AG09319 (cell line): ENCODE measurements around the gene SPRED2.

ENCODE experiments used
- DNase-seq: peaks from one replicate; pipeline ENCODE4 v3.0.0-alpha.2; 2010; ENCODE audit warnings: low read depth; ENCODE audit errors: extremely low read depth
- TF ChIP-seq, protein P1 (sequence below): IDR thresholded peaks from 2 replicates; pipeline ENCODE4 v1.5.1; 2011; ENCODE audit warnings: low read depth, mild to moderate bottlenecking, inconsistent platforms, low read length, moderate library complexity

The SPRED2 gene

DNA sequence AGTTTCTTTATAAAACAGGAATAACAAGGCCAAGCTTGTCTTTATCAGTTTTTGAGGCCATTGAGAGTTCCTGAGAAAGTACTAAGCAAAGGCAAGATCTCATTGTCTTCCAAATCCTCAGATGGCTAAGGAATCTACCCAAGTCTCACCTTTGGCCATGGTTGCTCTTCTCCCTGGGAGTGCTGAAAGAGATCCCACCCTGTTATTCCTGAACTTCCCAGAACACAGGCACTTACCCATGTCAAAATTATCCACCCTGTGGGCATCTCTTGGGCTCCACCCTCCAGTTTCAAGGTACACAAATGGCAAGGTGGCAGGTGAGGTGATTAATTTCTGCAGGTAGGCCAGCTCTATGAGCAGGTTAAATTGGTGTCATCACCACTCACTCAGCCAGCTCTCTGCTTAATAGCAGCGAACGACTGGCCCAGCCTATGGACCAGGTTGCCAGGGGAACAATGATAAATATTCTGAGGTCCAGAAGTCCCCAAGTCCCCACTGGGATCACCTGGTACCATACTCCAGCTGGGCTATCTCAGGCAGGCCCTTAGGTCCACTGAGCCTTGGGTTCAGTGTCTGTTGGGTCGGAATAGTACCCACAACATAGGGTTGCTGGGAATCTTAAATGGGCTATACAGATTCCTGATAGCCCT is 2.3 kb upstream of the SPRED2 start:
- no peak for DNase-seq
- TF ChIP-seq, protein P1, sequence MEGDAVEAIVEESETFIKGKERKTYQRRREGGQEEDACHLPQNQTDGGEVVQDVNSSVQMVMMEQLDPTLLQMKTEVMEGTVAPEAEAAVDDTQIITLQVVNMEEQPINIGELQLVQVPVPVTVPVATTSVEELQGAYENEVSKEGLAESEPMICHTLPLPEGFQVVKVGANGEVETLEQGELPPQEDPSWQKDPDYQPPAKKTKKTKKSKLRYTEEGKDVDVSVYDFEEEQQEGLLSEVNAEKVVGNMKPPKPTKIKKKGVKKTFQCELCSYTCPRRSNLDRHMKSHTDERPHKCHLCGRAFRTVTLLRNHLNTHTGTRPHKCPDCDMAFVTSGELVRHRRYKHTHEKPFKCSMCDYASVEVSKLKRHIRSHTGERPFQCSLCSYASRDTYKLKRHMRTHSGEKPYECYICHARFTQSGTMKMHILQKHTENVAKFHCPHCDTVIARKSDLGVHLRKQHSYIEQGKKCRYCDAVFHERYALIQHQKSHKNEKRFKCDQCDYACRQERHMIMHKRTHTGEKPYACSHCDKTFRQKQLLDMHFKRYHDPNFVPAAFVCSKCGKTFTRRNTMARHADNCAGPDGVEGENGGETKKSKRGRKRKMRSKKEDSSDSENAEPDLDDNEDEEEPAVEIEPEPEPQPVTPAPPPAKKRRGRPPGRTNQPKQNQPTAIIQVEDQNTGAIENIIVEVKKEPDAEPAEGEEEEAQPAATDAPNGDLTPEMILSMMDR: no peak

DNA sequence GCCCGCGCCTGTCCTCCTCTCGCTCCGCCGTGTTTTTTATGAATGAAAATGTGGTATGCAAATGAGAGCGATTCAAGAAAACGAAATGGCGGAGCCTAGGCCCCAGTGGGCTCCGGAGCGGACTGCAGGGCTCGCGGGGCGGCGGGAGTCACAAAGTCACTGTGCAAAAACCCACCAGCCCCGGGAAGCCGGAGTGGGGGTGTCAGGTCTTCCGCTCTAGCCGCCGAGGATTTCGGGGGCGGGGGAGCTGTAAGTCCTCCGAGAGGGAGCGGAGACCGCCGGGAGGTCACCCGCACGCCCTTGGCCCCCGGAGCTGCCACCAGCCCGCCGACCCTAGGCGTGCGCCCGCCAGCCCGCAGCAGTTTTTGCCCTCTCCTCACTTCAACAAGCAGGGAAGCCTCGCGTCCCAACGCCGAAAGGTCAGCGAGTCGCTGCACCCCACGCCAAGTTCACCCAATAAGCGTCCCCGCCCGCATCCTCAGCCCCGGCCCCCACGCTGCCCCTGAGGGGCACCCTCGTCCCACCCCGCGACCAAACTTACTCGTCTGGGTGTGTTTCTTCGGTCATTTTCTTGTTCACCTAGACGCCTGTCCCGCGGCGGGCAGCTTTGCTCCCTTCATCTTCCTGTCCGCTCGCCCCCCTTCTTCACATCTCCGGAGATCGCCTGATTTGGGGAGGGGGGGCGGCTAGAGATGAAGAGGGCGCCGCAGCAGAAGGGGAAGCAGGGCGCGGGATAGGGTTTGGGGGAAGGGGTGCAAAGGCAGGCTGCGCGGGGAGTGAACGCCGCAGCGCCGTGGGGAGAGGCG is 775 bp downstream of the SPRED2 start:
- DNase-seq: no peak
- TF ChIP-seq, protein P1: no peak

DNA sequence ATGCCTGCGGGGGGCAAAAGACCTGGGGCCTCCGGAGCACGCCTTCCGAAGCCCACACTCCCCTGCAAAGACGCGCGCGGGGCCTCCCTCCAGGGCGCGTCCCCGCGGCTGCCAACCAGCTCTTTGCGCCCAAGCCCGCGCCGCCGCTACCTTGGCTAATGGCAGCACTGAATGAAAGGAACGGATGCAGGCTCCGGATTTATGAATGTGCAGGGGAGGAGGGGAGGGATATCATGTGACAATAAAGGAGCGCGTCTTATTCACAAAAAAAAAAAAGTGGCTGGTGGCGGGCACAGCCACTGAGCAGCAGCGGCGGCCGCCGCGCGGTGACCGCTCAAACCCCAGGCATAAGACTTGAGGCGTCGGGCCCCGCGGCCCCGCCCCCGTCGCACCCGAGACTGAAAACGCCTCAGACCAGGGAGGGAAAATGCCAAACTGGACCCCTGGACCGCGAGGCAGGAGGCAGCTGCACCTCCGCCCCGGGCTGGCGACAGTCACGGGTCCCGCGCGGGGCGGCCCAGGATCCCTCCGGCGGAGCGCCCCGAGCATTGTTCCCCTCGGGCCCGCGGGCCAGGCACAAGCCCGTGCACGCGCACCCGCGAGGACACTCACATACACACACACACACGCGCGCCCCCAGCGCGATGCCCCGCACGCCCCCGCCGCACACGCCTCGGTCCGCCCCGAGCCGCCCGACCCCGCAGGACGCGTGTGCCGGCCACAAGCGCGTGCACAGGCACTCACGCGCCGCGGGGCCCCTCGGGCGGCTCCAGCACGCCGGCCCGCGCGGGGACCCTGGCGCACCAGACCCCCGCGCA is 1.6 kb downstream of the SPRED2 start:
- TF ChIP-seq, protein P1: no peak
- DNase-seq: no peak

DNA sequence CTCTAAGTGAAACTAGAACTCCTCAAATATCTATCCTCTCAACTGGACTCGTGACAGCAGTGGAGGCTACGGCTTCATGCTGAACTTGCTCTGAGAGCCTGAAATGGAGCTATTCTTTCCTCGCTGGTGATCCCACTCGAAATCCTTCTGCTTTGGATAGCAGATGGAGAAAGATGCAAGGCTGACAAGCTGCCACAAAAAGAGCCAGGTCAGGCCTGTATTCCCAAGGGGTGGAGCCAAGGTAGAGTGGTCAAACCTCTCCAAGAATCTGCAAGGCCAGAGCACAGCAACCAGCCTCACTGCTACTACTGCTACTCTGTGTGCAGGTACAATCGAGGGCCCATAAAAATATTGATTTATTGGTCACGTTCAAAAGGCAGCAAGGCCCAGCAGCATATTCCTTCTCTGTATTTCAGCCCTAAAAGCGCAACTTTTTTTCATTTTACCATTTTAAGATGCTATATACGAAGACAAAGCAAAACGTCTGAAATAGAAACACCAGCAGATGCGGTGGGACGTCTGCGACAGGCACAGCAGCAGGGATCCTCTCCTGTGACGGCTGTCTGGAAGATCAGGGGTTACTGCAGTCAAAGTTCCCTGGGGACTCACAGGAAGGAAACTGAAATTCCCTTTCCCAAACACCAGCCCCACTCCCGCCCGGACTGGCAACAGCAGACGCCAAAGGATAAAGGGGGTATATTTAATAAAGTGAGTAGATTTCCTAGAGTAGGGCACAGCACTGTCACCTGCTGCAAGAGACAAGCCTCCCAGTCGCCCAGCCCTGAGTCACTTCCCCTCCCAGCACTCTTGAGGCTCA is 2.4 kb downstream of the SPRED2 start:
- no peak for DNase-seq
- TF ChIP-seq, protein P1: no peak

DNA sequence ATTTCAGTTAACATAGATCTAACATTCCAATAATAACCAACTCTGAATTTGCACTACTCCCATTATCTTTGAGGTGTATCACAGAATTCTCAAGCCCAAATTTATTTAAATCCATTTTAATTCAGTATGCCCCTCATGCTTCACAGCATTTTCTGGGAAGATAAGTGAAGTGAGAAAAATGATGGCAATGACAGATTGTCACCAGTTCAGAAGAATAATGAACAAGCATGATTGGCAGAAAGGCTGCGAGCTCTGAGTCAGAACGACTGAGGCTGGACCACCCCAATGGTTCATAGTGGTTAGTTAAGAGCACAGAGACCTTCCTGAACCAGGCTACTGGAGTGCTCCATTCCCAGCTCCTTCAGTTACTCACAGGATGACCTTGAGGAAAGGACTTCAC is 4.9 kb downstream of the SPRED2 start:
- no peak for DNase-seq
- TF ChIP-seq, protein P1: no peak

DNA sequence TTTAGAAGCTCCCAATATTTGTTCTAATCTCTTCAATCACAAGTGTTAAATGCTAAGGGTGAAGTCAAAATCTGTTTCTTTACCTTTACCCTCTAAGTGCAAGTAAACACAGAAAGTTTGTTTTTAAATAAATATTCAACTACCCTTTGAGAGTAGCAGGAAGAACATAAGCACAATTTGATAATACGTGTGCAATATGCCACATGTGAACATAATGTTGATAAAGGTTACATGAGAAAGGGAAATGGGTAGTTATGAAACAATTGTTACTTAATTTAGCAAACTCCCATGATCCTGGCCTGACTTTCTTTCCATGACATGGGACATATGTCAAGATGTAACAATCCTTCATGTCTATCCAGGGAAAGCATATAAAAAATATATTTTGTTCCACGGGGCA is 7.1 kb downstream of the SPRED2 start:
- TF ChIP-seq, protein P1: no peak
- no peak for DNase-seq
